ENCODE measurements around the gene TNPO3. TPM values are rescaled to one million over a fixed set of nuclear protein-coding genes. Genes with fewer than 3 reads are reported as not detected.

TNPO3 gene
- total RNA-seq, 1 donor from 2014 or later, result 52.3 TPM

DNA sequence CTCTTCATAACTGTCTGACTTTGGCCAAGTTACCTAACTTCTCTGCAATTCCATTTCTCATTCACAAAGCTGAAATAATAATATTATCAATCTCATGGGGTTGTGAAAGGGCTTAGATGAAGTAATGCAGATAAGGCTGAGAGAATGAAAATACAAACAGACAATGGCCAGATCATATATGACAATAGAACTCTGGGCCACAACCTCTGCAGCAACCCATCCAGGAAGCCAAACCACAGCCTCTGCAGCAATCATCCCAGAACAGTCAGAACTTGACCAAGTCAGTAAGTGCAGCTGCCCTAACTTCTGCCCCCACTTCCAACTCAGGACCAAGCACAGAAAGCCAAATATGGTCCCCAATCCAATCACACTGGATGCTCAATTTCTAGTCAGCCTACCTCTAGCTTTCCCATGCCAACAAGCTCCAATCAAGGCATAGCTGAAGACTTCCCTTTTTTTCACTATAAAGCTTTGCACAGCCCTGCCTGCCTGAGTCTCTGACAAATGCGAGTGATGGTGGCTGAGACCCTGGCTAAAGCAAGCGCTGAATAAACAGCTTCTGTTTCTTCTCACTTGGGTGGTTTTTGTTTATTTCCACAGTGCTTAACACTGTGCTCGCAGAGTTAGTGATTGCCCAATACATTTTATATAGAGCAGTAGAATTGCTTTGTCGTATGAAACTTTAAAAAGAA lies 34.8 kb upstream of the TNPO3 start:
- peaks cover 8% of the 10 kb centered on the region for H3K4me1 Mint-ChIP-seq (ENCODE audit: unreplicated experiment)

GRCh38 chr7:129084801-129085551 lies 30.1 kb upstream of the TNPO3 start:
- Mint-ChIP-seq H3K27me3 (peaks cover 4% of the 10 kb centered on the region), H3K36me3 (no peaks in the 10 kb centered on the region), H3K9me3 (no peaks in the 10 kb centered on the region), H3K4me3 (no peak overlapping the region), H3K27ac (no peak overlapping the region), H3K4me1 (ENCODE audit: unreplicated experiment) (no peaks in the 10 kb centered on the region)
- DNase-seq (ENCODE audit: extremely low spot score, unreplicated experiment), result no peak
- no peak for TF ChIP-seq CTCF (conservative IDR thresholded peaks at IDR 0.05)

More for the DNA sequence above, 34.8 kb upstream of the TNPO3 start:
- Mint-ChIP-seq H3K27me3 (peaks cover 6% of the 10 kb centered on the region), H3K9me3 (no peaks in the 10 kb centered on the region), H3K27ac (no peak overlapping the region), H3K4me3 (no peak overlapping the region), H3K36me3 (no peaks in the 10 kb centered on the region)
- no peak for TF ChIP-seq CTCF (conservative IDR thresholded peaks at IDR 0.05)
- DNase-seq (ENCODE audit: extremely low spot score, unreplicated experiment), result no peak

DNA sequence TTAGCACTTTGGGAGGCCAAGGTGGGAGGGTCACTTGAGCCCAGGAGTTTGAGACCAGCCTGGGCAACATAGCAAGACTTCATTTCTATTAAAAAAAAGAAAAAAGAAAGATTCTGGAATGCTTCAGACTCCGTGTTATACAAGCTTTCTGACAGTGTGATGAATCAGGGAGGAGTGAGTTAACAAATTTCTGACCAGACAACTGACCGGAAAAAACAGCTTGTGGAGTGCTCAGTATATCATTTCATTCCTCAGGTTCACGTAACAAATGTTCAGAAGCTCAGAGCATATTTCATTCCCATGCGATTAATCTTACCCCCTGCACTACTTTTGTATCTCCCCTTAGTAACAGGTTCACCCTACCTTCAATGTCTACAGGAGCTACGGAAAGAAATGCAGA lies 28.6 kb upstream of the TNPO3 start:
- Mint-ChIP-seq H3K27me3 (peaks cover 13% of the 10 kb centered on the region), H3K36me3 (no peaks in the 10 kb centered on the region), H3K27ac (no peak overlapping the region), H3K9me3 (no peaks in the 10 kb centered on the region), H3K4me1 (ENCODE audit: unreplicated experiment) (no peaks in the 10 kb centered on the region), H3K4me3 (no peak overlapping the region)
- DNase-seq (ENCODE audit: extremely low spot score, unreplicated experiment), result no peak
- no peak for TF ChIP-seq CTCF (conservative IDR thresholded peaks at IDR 0.05)

DNA sequence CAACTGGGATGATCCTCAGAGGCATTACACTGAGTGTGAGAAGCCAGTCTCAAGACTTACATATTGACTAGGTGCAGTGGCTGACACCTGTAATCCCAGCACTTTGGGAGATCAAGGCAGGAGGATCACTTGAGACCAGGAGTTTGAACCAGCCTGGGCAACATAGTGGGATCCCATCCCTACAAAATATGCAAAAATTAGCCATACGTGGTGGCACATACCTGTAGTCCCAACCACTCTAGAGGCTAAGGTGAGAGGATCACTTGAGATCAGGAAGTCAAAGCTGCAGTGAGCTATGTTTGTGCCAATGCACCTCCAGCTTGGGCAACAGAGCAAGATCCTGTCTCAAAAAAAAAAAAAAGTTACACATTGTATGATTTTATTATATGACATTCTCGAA lies 23.5 kb upstream of the TNPO3 start:
- Mint-ChIP-seq H3K36me3 (no peaks in the 10 kb centered on the region), H3K9me3 (no peaks in the 10 kb centered on the region), H3K4me3 (no peak overlapping the region)

GRCh38 chr7:129076886-129077285 lies 22.0 kb upstream of the TNPO3 start:
- no peaks in the 10 kb centered on the region for H3K4me1 Mint-ChIP-seq (ENCODE audit: unreplicated experiment)
- H3K9me3 Mint-ChIP-seq, result no peaks in the 10 kb centered on the region

More for the DNA sequence above, 23.5 kb upstream of the TNPO3 start:
- Mint-ChIP-seq H3K27ac (no peak overlapping the region), H3K4me1 (ENCODE audit: unreplicated experiment) (no peaks in the 10 kb centered on the region), H3K27me3 (peaks cover 13% of the 10 kb centered on the region)
- DNase-seq (ENCODE audit: extremely low spot score, unreplicated experiment), result no peak
- no peak for TF ChIP-seq CTCF (conservative IDR thresholded peaks at IDR 0.05)

More at GRCh38 chr7:129076886-129077285, 22.0 kb upstream of the TNPO3 start:
- H3K27ac Mint-ChIP-seq, result no peak overlapping the region
- no peak for DNase-seq (ENCODE audit: extremely low spot score, unreplicated experiment)
- H3K36me3 Mint-ChIP-seq, result no peaks in the 10 kb centered on the region
- no peak overlapping the region for H3K4me3 Mint-ChIP-seq
- H3K27me3 Mint-ChIP-seq, result peaks cover 14% of the 10 kb centered on the region
- TF ChIP-seq CTCF (conservative IDR thresholded peaks at IDR 0.05), result no peak
